GM12878 (cell line): ENCODE measurements around the gene PDCD11. TPM values are rescaled to one million over a fixed set of nuclear protein-coding genes. Genes with fewer than 3 reads are reported as not detected.
A peak's percentile ranks its signal among the peaks of the same experiment; 100 is the strongest.

Experiments
- CEBPZ ChIP-seq: fragments of 150-350 bp; IDR thresholded peaks from 2 replicates; pipeline ENCODE4 v1.6.1; 2016; ENCODE audit warnings: low read depth, low read length
- CTCF ChIP-seq, 3 experiments: IDR thresholded peaks in 2 of 3; conservative IDR thresholded peaks in 1 of 3; 2 replicates each; pipeline ENCODE4 v1.5.1; 2011; ENCODE audit warnings: low read depth in 3 of 3, low read length in 3 of 3, mild to moderate bottlenecking in 3 of 3, control low read depth in 2 of 3, moderate library complexity in 2 of 3, inconsistent platforms in 1 of 3, mixed read lengths in 1 of 3; ENCODE audit not compliant: control insufficient read depth in 2 of 3, insufficient read depth in 1 of 3; ENCODE audit errors: extremely low read depth in 1 of 3
- FOS ChIP-seq: IDR thresholded peaks from 3 replicates; pipeline ENCODE4 v1.6.1; 2011; ENCODE audit warnings: borderline replicate concordance; ENCODE audit not compliant: insufficient read length; ENCODE audit errors: extremely low read depth
- FOXK2 ChIP-seq: fragments of 450-650 bp; IDR thresholded peaks from 2 replicates; pipeline ENCODE4 v1.6.1; 2017; ENCODE audit warnings: mild to moderate bottlenecking, moderate library complexity
- HDGF ChIP-seq: fragments of 450-650 bp; IDR thresholded peaks from 2 replicates; pipeline ENCODE4 v1.6.1; 2016; ENCODE audit warnings: antibody characterized with exemption
- NFYA ChIP-seq: IDR thresholded peaks from 2 replicates; pipeline ENCODE4 v1.6.1; 2011; ENCODE audit warnings: low read depth, mild to moderate bottlenecking, low read length, improper control_type of control experiment, borderline replicate concordance
- PML ChIP-seq: IDR thresholded peaks from 2 replicates; pipeline ENCODE4 v1.6.1; 2012; ENCODE audit warnings: low read length, inconsistent platforms
- POLR2AphosphoS2 ChIP-seq: IDR thresholded peaks from 2 replicates; pipeline ENCODE4 v1.6.1; 2011; ENCODE audit warnings: low read depth, mild to moderate bottlenecking, low read length, improper control_type of control experiment, moderate library complexity
- RELB ChIP-seq: fragments of 450-650 bp; IDR thresholded peaks from 2 replicates; pipeline ENCODE4 v1.6.1; 2017; ENCODE audit warnings: low read depth, mild to moderate bottlenecking, moderate library complexity
- REST ChIP-seq: IDR thresholded peaks from 2 replicates; pipeline ENCODE4 v1.6.1; 2012; ENCODE audit warnings: mild to moderate bottlenecking, low read depth, low read length
- SMAD5 ChIP-seq: IDR thresholded peaks from 2 replicates; pipeline ENCODE4 v1.6.1; 2016; ENCODE audit warnings: antibody characterized with exemption, low read depth
- SMARCA5 ChIP-seq: fragments of 450-650 bp; IDR thresholded peaks from 2 replicates; pipeline ENCODE4 v1.6.1; 2017; ENCODE audit warnings: mild to moderate bottlenecking
- STAT1 ChIP-seq: fragments of 450-650 bp; conservative IDR thresholded peaks from 2 replicates; pipeline ENCODE4 v1.6.1; 2014; ENCODE audit warnings: antibody characterized with exemption, mild to moderate bottlenecking
- ZNF592 ChIP-seq: fragments of 450-650 bp; IDR thresholded peaks from 2 replicates; pipeline ENCODE4 v1.6.1; 2017; ENCODE audit warnings: mild to moderate bottlenecking, moderate library complexity
- polyA plus RNA-seq, 11 experiments: library from polyadenylated mRNA; depleted of rRNA in 4 of 11; unstranded in 6 of 11; stranded (reverse) in 5 of 11; fragments of >200 nt; fragmentation: Nextera tagmentation in 4 of 11; fragmentation: Illumina TruSeq in 1 of 11; extraction: Ambion mirVana in 4 of 11; extraction: Trizol in 1 of 11; gene quantifications; 1 replicate in 1 of 11; 2 replicates in 10 of 11; pipeline versions ENCODE4 v1.2.1 to v1.2.3, GENCODE V29; 2011 to 2016; ENCODE audit warnings: inconsistent platforms in 2 of 11, missing spikeins in 2 of 11, low read depth in 1 of 11
- total RNA-seq, 4 experiments: library from RNA; depleted of rRNA in 3 of 4; stranded (reverse); fragments of >200 nt in 3 of 4; fragmentation: Illumina TruSeq in 1 of 4; extraction: Trizol in 1 of 4; gene quantifications; 2 replicates each; pipeline versions ENCODE4 v1.2.1 to v1.2.3, GENCODE V29; 2013 to 2021

PDCD11 gene
- total and polyA plus RNA-seq, 10 of the 15 experiments (the other 5 are each of a cell fraction or from before 2014, with no cell fraction given): 13.9 to 69.7 (median 44.8) TPM

- TF ChIP-seq CTCF (IDR thresholded peaks at IDR 0.05 in 2 of 3, conservative IDR thresholded peaks at IDR 0.05 in 1 of 3; ENCODE audit: control insufficient read depth in 2 of 3, extremely low read depth in 1 of 3, insufficient read depth in 1 of 3, low read depth in 3 of 3, low read length in 3 of 3): peak; percentile 16 to 35 (median 31); a peak in 3 of 6 replicates
- peak; percentile 93 for TF ChIP-seq SMAD5
- TF ChIP-seq HDGF: peak; percentile 96
- 0 out of 2 replicates have a peak, but pooled peaks have one; percentile 33 for TF ChIP-seq SMARCA5
- no peak for TF ChIP-seq FOS
- no peak for TF ChIP-seq STAT1
- TF ChIP-seq RELB: peak; percentile 64; the same call in 1 of the 2 replicates
- 0 out of 2 replicates have a peak, but pooled peaks have one; percentile 62 for TF ChIP-seq POLR2AphosphoS2
- TF ChIP-seq PML: peak; percentile 89
- TF ChIP-seq ZNF592: no peak
- TF ChIP-seq CEBPZ: peak; percentile 77
- TF ChIP-seq NFYA: no peak
- TF ChIP-seq REST: no peak
- TF ChIP-seq FOXK2: peak; percentile 57
Observed at GRCh38 chr10:103396067-103396788, at the start of gene PDCD11, which contains the start of gene ATP5MK (continued).
